Activated CD4-positive, alpha-beta T cell treated with anti-CD3 and anti-CD28 coated beads, Interleukin-2, amount 50 U/mL, for 24 hours (primary cell): ENCODE data around the gene DUXB.

Experiments
- DNase-seq, 2 donors: peaks; one replicate each; pipeline ENCODE4 v3.0.0-alpha.2; 2020; ENCODE audit warnings: low read depth in 1 of 2, low spot score in 1 of 2

DUXB gene

GRCh38 chr16:75701361-75701760 lies at the start of gene DUXB:
Gene DUXB, minus strand, starts transcription at chr16:75701461. Its CDS starts 43 bp downstream, at chr16:75701418.
- no peak for DNase-seq

GRCh38 chr16:75750528-75750927 lies 49.3 kb upstream of the DUXB start:
- DNase-seq = no peak

- DNase-seq = no peak
These were observed 45.1 kb upstream of the DUXB start for GRCh38 chr16:75746359-75746758.

GRCh38 chr16:75745823-75746222 lies 44.6 kb upstream of the DUXB start:
- no peak for DNase-seq

- no peak for DNase-seq
These were observed 44.0 kb upstream of the DUXB start for GRCh38 chr16:75745242-75745641.

GRCh38 chr16:75742424-75743047 lies 41.3 kb upstream of the DUXB start:
- no peak for DNase-seq

GRCh38 chr16:75733305-75734211 lies 32.3 kb upstream of the DUXB start:
- DNase-seq = no peak

GRCh38 chr16:75732871-75733270 lies 31.6 kb upstream of the DUXB start:
- no peak for DNase-seq

- no peak for DNase-seq
These were observed 26.0 kb upstream of the DUXB start for GRCh38 chr16:75727221-75727620.

- DNase-seq = no peak
These were observed 25.1 kb upstream of the DUXB start, which contains the start of gene CPHXL for GRCh38 chr16:75726390-75726789. Gene CPHXL, minus strand, starts transcription at chr16:75726490. Its CDS starts 48 bp downstream, at chr16:75726442.

- DNase-seq = no peak
These were observed 17.2 kb upstream of the DUXB start for GRCh38 chr16:75718452-75718851.

GRCh38 chr16:75714661-75715060 lies 13.4 kb upstream of the DUXB start:
- DNase-seq = no peak

GRCh38 chr16:75710344-75710743 lies 9.1 kb upstream of the DUXB start:
- no peak for DNase-seq

GRCh38 chr16:75703306-75703705 lies 2.0 kb upstream of the DUXB start:
- no peak for DNase-seq

GRCh38 chr16:75702242-75702641 lies 981 bp upstream of the DUXB start:
- DNase-seq = no peak

- no peak for DNase-seq
These were observed 3.7 kb downstream of the DUXB start for GRCh38 chr16:75697571-75697970.

GRCh38 chr16:75695708-75696107 lies 5.6 kb downstream of the DUXB start:
- no peak for DNase-seq

- no peak for DNase-seq
These were observed 13.9 kb downstream of the DUXB start for GRCh38 chr16:75687361-75687760.

GRCh38 chr16:75682308-75682707 lies 19.0 kb downstream of the DUXB start:
- DNase-seq = no peak

- no peak for DNase-seq
These were observed 21.9 kb downstream of the DUXB start for GRCh38 chr16:75679366-75679765.

GRCh38 chr16:75676909-75677308 lies 24.4 kb downstream of the DUXB start, which contains the start of gene CPHXL2:
Gene CPHXL2, minus strand, starts transcription at chr16:75677009. Its CDS starts 10 bp downstream, at chr16:75676999.
- no peak for DNase-seq

GRCh38 chr16:75667503-75667902 lies 33.8 kb downstream of the DUXB start:
- no peak for DNase-seq
